Vagina (tissue), 2 donors: ENCODE data around the gene DOK5.

ENCODE experiments used
- CTCF ChIP-seq, 3 experiments: fragments of 450-650 bp in 2 of 3; fragments of 200-600 bp in 1 of 3; sonication (generic) in 1 of 3; IDR thresholded peaks; one replicate each; pipeline ENCODE4 v1.5.1; 2017 to 2019; ENCODE audit warnings: antibody characterized with exemption in 3 of 3, mild to moderate bottlenecking in 2 of 3, moderate library complexity in 2 of 3
- POLR2AphosphoS5 ChIP-seq, 2 donors: sonication (generic); formaldehyde crosslinking; IDR thresholded peaks; one replicate each; pipeline ENCODE4 v1.9.0; 2017; ENCODE audit warnings: antibody characterized with exemption in 2 of 2, mild to moderate bottlenecking in 2 of 2, low read depth in 1 of 2; ENCODE audit not compliant: insufficient read depth in 1 of 2

GRCh38 chr20:54479138-54479906 is 3.9 kb downstream of the DOK5 start:
- TF ChIP-seq CTCF (IDR thresholded peaks at IDR 0.05) (no peak), POLR2AphosphoS5 (IDR thresholded peaks at IDR 0.05; ENCODE audit: insufficient read depth in 1 of 2, low read depth in 1 of 2) (no peak)
